Activated naive CD8-positive, alpha-beta T cell treated with anti-CD3 and anti-CD28 coated beads for 36 hours (primary cell): ENCODE results near the gene GSG1L. TPM values are rescaled to one million over a fixed set of nuclear protein-coding genes. Genes with fewer than 3 reads are reported as not detected.

Experiments used
- DNase-seq: peaks from one replicate; pipeline ENCODE4 v3.0.0; 2021
- H3K27ac Mint-ChIP-seq: one replicate; pipeline ENCODE4 v1.8.0; 2022; ENCODE audit warnings: mild to moderate bottlenecking, moderate library complexity, mixed read lengths
- H3K27me3 Mint-ChIP-seq: one replicate; pipeline ENCODE4 v1.8.0; 2022; ENCODE audit warnings: mild to moderate bottlenecking, mixed read lengths
- H3K36me3 Mint-ChIP-seq: one replicate; pipeline ENCODE4 v1.8.0; 2021; ENCODE audit warnings: mild to moderate bottlenecking, mixed read lengths
- H3K4me1 Mint-ChIP-seq: one replicate; pipeline ENCODE4 v1.8.0; 2021; ENCODE audit warnings: mixed read lengths
- H3K4me3 Mint-ChIP-seq: one replicate; pipeline ENCODE4 v1.8.0; 2022; ENCODE audit warnings: mild to moderate bottlenecking, moderate library complexity, mixed read lengths
- H3K9me3 Mint-ChIP-seq: one replicate; pipeline ENCODE4 v1.8.0; 2022; ENCODE audit warnings: mixed read lengths
- total RNA-seq, 2 experiments: library from RNA; stranded (reverse); gene quantifications; one replicate each; pipeline ENCODE4 v1.2.3, GENCODE V29; 2021

The GSG1L gene
- total RNA-seq, 2 experiments from 2014 or later: not detected

- H3K27ac Mint-ChIP-seq: no peak overlapping the region
- H3K9me3 Mint-ChIP-seq: no peaks in the 10 kb centered on the region
- H3K4me1 Mint-ChIP-seq: peaks cover 4% of the 10 kb centered on the region
- DNase-seq: no peak
- no peaks in the 10 kb centered on the region for H3K36me3 Mint-ChIP-seq
- H3K27me3 Mint-ChIP-seq: peaks cover 73% of the 10 kb centered on the region
- no peak overlapping the region for H3K4me3 Mint-ChIP-seq
These were observed 2.0 kb downstream of the GSG1L start for GRCh38 chr16:28061352-28062101.

GRCh38 chr16:28059841-28060575, 3.5 kb downstream of the GSG1L start:
- DNase-seq: no peak
- Mint-ChIP-seq H3K4me3 (no peak overlapping the region), H3K27ac (no peak overlapping the region), H3K36me3 (no peaks in the 10 kb centered on the region), H3K9me3 (no peaks in the 10 kb centered on the region), H3K27me3 (peaks cover 63% of the 10 kb centered on the region), H3K4me1 (peaks cover 4% of the 10 kb centered on the region)

DNA sequence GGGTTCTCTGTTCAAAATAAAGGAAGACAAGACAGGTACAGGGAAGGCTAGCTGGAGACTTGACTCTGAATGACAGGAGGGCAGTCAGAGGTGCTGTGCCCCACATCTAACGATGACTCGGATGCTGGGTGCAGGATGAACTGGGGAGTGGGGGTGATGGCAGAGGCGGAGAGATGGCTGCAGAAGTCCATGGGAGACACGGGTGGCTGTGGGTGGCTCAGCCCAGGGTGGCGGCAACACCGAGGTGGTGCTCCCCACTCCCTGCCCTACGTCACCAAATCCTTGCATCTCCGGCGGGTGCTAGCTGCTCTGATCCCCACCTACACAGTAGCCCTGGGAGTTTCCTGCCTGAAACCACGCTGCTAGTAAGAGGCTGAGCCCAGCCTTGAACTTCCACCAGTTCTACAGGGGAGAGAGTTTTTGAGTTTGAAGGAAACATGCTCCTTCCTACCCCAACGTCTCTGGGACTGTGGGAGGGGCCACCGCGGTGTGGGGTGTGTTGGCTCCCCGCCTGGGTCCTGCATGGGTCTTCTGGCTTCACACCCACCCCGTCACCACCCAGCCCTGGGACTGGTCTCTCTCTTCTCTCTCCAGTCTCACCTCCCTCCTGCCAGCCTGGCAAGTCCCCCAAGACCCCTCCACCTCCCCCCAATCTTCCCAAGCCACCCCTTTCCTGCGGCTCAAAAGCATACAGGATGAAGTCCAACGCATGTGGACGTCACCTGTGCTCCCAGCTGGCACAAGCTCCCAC, 4.5 kb downstream of the GSG1L start:
- H3K27ac Mint-ChIP-seq: no peak overlapping the region
- no peak overlapping the region for H3K4me3 Mint-ChIP-seq
- no peaks in the 10 kb centered on the region for H3K36me3 Mint-ChIP-seq
- no peak for DNase-seq
- H3K27me3 Mint-ChIP-seq: peaks cover 59% of the 10 kb centered on the region
- no peaks in the 10 kb centered on the region for H3K9me3 Mint-ChIP-seq
- H3K4me1 Mint-ChIP-seq: peaks cover 4% of the 10 kb centered on the region

DNA sequence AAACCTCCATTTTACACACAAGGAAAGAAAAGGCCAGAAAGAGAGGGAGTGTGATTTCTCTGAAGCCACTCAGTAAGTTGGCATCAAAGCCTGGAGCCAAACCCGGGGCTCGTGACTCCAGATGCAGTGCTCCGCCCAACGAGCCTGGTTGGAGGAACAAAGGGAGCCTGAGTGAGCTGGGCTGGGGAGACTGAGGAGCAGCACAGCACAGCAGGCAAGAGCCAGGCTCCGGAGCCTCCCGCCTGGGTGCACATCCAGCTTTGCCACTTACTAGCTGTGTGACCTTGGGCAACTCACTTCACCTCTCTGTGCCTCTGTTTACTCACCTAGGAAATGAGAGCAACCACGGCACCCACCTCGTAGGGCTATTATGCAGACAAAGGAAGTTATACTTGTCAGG, 5.6 kb downstream of the GSG1L start:
- no peak overlapping the region for H3K4me3 Mint-ChIP-seq
- peaks cover 4% of the 10 kb centered on the region for H3K4me1 Mint-ChIP-seq
- no peaks in the 10 kb centered on the region for H3K36me3 Mint-ChIP-seq
- H3K27ac Mint-ChIP-seq: no peak overlapping the region
- peaks cover 64% of the 10 kb centered on the region for H3K27me3 Mint-ChIP-seq
- no peaks in the 10 kb centered on the region for H3K9me3 Mint-ChIP-seq
- DNase-seq: no peak

DNA sequence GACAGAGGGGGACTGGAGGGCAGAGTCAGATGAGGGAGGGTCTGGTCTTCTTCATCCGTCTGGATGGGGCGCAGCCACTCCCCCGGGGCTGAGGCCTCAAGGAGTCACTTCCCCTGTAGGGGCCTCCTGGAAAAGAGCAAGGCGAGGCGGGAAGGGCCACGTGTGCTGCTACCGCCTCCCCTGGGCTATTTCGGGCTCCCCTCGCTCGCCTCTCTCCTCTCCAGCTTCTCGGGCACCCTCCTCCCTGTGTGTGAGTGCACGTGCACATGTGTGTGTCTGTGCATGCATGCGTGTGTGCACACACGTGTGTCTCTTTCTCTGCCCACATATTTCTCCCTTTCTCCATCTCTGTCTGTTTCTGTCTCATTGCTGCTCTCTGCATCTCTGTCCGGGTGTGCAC, 10.1 kb downstream of the GSG1L start:
- Mint-ChIP-seq H3K4me3 (no peak overlapping the region), H3K36me3 (no peaks in the 10 kb centered on the region), H3K4me1 (no peaks in the 10 kb centered on the region), H3K27me3 (peaks cover 30% of the 10 kb centered on the region), H3K9me3 (peaks cover 5% of the 10 kb centered on the region), H3K27ac (no peak overlapping the region)
- DNase-seq: no peak

DNA sequence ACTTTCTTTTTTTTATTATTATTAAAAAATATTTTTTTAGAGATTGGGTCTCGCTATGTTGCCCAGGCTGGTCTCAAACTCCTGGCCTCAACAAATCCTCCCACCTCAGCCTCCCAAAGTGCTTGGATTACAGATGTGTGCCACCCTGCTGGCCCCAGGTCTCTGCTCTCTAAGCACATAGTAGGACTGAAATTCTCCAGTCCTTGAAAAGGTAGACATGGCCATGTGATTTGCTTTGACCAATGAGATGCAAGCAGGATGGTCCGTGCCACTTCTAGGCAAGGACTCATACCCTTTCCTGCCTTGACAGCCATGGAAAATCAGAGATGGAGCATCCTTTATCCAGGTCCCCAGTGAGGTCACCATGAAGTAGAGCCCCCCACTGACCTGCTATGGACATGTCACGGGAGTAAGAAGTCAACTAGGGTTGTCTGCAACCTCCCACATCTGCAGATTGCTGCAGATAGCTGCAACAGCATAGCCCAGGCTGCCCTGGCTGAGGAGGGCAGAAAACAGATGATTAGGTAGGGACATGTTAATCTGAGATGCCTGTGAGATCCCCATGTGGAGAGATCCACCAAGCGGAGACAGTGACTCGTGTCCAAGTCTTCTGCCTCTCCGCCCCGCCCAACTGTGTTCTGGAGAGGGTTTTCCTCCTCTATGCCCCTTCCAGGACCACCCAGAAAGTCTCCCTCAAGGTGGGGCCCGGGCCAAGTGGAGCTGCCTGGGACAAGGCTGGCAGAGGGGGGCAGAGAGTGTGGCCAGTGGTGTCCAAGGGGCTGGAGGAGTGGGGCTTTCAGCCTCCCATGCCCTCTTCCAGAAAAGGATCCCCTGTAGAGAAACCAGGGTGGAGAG, 11.0 kb downstream of the GSG1L start:
- H3K4me3 Mint-ChIP-seq: no peak overlapping the region
- DNase-seq: no peak
- H3K4me1 Mint-ChIP-seq: no peaks in the 10 kb centered on the region
- H3K9me3 Mint-ChIP-seq: peaks cover 8% of the 10 kb centered on the region
- no peak overlapping the region for H3K27ac Mint-ChIP-seq
- peaks cover 23% of the 10 kb centered on the region for H3K27me3 Mint-ChIP-seq
- no peaks in the 10 kb centered on the region for H3K36me3 Mint-ChIP-seq

GRCh38 chr16:28051486-28051885, 12.0 kb downstream of the GSG1L start:
- Mint-ChIP-seq H3K27ac (no peak overlapping the region), H3K4me1 (no peaks in the 10 kb centered on the region), H3K9me3 (peaks cover 9% of the 10 kb centered on the region), H3K4me3 (no peak overlapping the region), H3K27me3 (peaks cover 16% of the 10 kb centered on the region), H3K36me3 (no peaks in the 10 kb centered on the region)
- no peak for DNase-seq

- Mint-ChIP-seq H3K27ac (no peak overlapping the region), H3K36me3 (no peaks in the 10 kb centered on the region), H3K4me1 (no peaks in the 10 kb centered on the region), H3K4me3 (no peak overlapping the region), H3K9me3 (peaks cover 3% of the 10 kb centered on the region), H3K27me3 (peaks cover 7% of the 10 kb centered on the region)
- DNase-seq: no peak
These were observed 20.7 kb downstream of the GSG1L start for GRCh38 chr16:28042811-28043210.

- Mint-ChIP-seq H3K27me3 (peaks cover 7% of the 10 kb centered on the region), H3K36me3 (no peaks in the 10 kb centered on the region), H3K4me3 (no peak overlapping the region), H3K9me3 (no peaks in the 10 kb centered on the region), H3K4me1 (no peaks in the 10 kb centered on the region), H3K27ac (no peak overlapping the region)
- DNase-seq: no peak
These were observed 21.9 kb downstream of the GSG1L start for GRCh38 chr16:28041615-28042014.

DNA sequence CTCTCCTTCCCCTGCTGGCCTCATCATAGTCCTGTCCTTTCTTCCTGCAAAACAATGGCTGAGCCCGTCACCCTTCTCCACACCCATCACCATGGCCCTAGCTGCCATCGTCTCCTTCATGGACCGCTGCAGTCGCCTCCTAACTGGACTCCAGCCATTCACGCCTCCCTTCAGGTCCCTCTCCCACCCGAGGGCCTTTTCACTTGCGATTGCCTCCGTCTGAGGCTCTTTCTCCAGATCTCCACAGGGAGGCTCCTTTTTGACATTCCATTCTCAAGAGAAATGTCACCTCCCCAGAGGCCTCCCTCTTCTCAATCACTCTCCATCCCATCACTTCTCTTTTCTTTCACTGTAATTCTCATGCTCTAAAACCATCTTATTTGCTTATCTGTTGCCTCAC, 23.5 kb downstream of the GSG1L start:
- Mint-ChIP-seq H3K4me3 (no peak overlapping the region), H3K27ac (no peak overlapping the region), H3K36me3 (no peaks in the 10 kb centered on the region), H3K27me3 (peaks cover 4% of the 10 kb centered on the region), H3K9me3 (no peaks in the 10 kb centered on the region), H3K4me1 (no peaks in the 10 kb centered on the region)
- DNase-seq: no peak

GRCh38 chr16:28039493-28039892, 24.0 kb downstream of the GSG1L start:
- Mint-ChIP-seq H3K4me3 (no peak overlapping the region), H3K9me3 (no peaks in the 10 kb centered on the region), H3K27me3 (peaks cover 1% of the 10 kb centered on the region), H3K36me3 (no peaks in the 10 kb centered on the region), H3K4me1 (no peaks in the 10 kb centered on the region), H3K27ac (no peak overlapping the region)
- DNase-seq: no peak

GRCh38 chr16:28038409-28038808, 25.1 kb downstream of the GSG1L start:
- no peaks in the 10 kb centered on the region for H3K36me3 Mint-ChIP-seq
- no peak for DNase-seq
- H3K4me1 Mint-ChIP-seq: no peaks in the 10 kb centered on the region
- H3K4me3 Mint-ChIP-seq: no peak overlapping the region
- H3K27me3 Mint-ChIP-seq: peaks cover 9% of the 10 kb centered on the region
- H3K27ac Mint-ChIP-seq: no peak overlapping the region
- H3K9me3 Mint-ChIP-seq: no peaks in the 10 kb centered on the region

- no peak for DNase-seq
- H3K27me3 Mint-ChIP-seq: peaks cover 9% of the 10 kb centered on the region
- H3K4me1 Mint-ChIP-seq: no peaks in the 10 kb centered on the region
- H3K4me3 Mint-ChIP-seq: no peak overlapping the region
- H3K27ac Mint-ChIP-seq: no peak overlapping the region
- no peaks in the 10 kb centered on the region for H3K9me3 Mint-ChIP-seq
- H3K36me3 Mint-ChIP-seq: no peaks in the 10 kb centered on the region
These were observed 27.6 kb downstream of the GSG1L start for GRCh38 chr16:28035866-28036393.

- Mint-ChIP-seq H3K9me3 (no peaks in the 10 kb centered on the region), H3K36me3 (peaks cover 1% of the 10 kb centered on the region), H3K27me3 (peaks cover 9% of the 10 kb centered on the region), H3K4me1 (no peaks in the 10 kb centered on the region), H3K27ac (no peak overlapping the region), H3K4me3 (no peak overlapping the region)
- DNase-seq: no peak
These were observed 29.6 kb downstream of the GSG1L start for GRCh38 chr16:28033870-28034269.
